Esophagus squamous epithelium (tissue), 4 donors: ENCODE measurements around the gene RNF208.

ENCODE experiments used
- CTCF ChIP-seq, 6 experiments: fragments of 450-650 bp in 4 of 6; fragments of 200-600 bp in 2 of 6; sonication (generic) in 2 of 6; IDR thresholded peaks; one replicate each; pipeline ENCODE4 v1.5.1; 2016 to 2019; ENCODE audit warnings: antibody characterized with exemption in 6 of 6, mild to moderate bottlenecking in 4 of 6, moderate library complexity in 4 of 6
- POLR2A ChIP-seq, 4 donors: fragments of 450-650 bp; IDR thresholded peaks; one replicate each; pipeline ENCODE4 v1.6.1; 2017; ENCODE audit warnings: antibody characterized with exemption in 4 of 4, mild to moderate bottlenecking in 4 of 4, moderate library complexity in 3 of 4

GRCh38 chr9:137230705-137231371, 8.8 kb upstream of the RNF208 start, which contains the start of gene SLC34A3:
- no peak for TF ChIP-seq CTCF (IDR thresholded peaks at IDR 0.05)
- no peak for TF ChIP-seq POLR2A (IDR thresholded peaks at IDR 0.05)
